Body of pancreas (tissue), 4 donors: Measurements from ENCODE around the gene PIGS. TPM values are rescaled to one million over a fixed set of nuclear protein-coding genes. Genes with fewer than 3 reads are reported as not detected.
A peak's percentile ranks its signal among the peaks of the same experiment; 100 is the strongest.

Experiments
- ATAC-seq: fragments of 150-250 bp; one replicate; pipeline ENCODE4 v1.9.1; 2016
- DNase-seq, 4 donors: peaks; one replicate each; pipeline ENCODE4 v3.0.0-alpha.2; 2019
- H3K27ac ChIP-seq, 4 donors: fragments of 200-600 bp; sonication (generic); 1 replicate in 3 of 4; 2 replicates in 1 of 4; pipeline versions ENCODE4 v1.5.1 to v1.6.1; 2016 to 2019; ENCODE audit warnings: mild to moderate bottlenecking in 1 of 4, mixed read lengths in 1 of 4, moderate library complexity in 1 of 4
- H3K27me3 ChIP-seq, 2 donors: fragments of 200-600 bp; sonication (generic); one replicate each; pipeline ENCODE4 v1.6.0; 2016; ENCODE audit warnings: mild to moderate bottlenecking in 1 of 2
- H3K36me3 ChIP-seq, 2 donors: fragments of 200-600 bp; sonication (generic); replicated peaks in 1 of 2; 2 replicates each; pipeline ENCODE4 v1.5.1; 2016; ENCODE audit warnings: low read depth in 2 of 2; ENCODE audit not compliant: insufficient read depth in 1 of 2
- H3K4me1 ChIP-seq: fragments of 200-600 bp; sonication (generic); one replicate; pipeline ENCODE4 v1.6.0; 2016
- H3K4me3 ChIP-seq, 2 donors: fragments of 200-600 bp; sonication (generic); 1 replicate in 1 of 2; 2 replicates in 1 of 2; pipeline ENCODE4 v1.5.1; 2016 to 2019
- H3K9me3 ChIP-seq, 3 donors: fragments of 200-600 bp; sonication (generic); 1 replicate in 2 of 3; 2 replicates in 1 of 3; pipeline ENCODE4 v1.5.1; 2016
- CTCF ChIP-seq, 7 experiments: fragments of 450-650 bp in 4 of 7; fragments of 200-600 bp in 3 of 7; sonication (generic) in 3 of 7; IDR thresholded peaks; one replicate each; pipeline ENCODE4 v1.5.1; 2016 to 2019; ENCODE audit warnings: antibody characterized with exemption in 7 of 7
- POLR2A ChIP-seq, 3 donors: fragments of 450-650 bp; IDR thresholded peaks; one replicate each; pipeline ENCODE4 v1.6.1; 2016; ENCODE audit warnings: antibody characterized with exemption in 3 of 3, mild to moderate bottlenecking in 2 of 3
- WGBS, 2 donors: methylation state at CpG; one replicate each; pipeline ENCODE4 v1.1.5; 2017; 5-methylcytosine and 5-hydroxymethylcytosine counted together
- intact Hi-C: fragments of 100-400 bp; cut with DNase I; formaldehyde crosslinking; loops from one replicate; pipeline ENCODE4 v1.15.1; 2023
- total RNA-seq, 2 donors: library from RNA; depleted of rRNA; stranded (reverse); fragments of >200 nt; gene quantifications; one replicate each; pipeline ENCODE4 v1.1.0, GENCODE V29; 2016

The PIGS gene
- total RNA-seq, 2 donors from 2014 or later: 11.7 to 12.2 TPM

- Histone ChIP-seq H3K9me3 (no peaks in the 10 kb centered on the region), H3K27ac (peak overlapping the region in 2 of 4 donors; percentile 48 to 58), H3K27me3 (no peaks in the 10 kb centered on the region), H3K4me1 (peaks cover 6% of the 10 kb centered on the region), H3K36me3 (peaks cover 0 to 8% of the 10 kb centered on the region in 2 donors), H3K4me3 (no peak overlapping the region)
- TF ChIP-seq CTCF (IDR thresholded peaks at IDR 0.05): no peak
- no peak for TF ChIP-seq POLR2A (IDR thresholded peaks at IDR 0.05)
- intact Hi-C loops: no loop called here
- 73 to 80% methylated on average over 3 of the region's 3 CpGs for WGBS, 2 donors
- ATAC-seq (peak; percentile 76), DNase-seq (peak in 1 of 4 donors; percentile 47)
Observed at GRCh38 chr17:28563475-28563874, 7.8 kb downstream of the PIGS start.

- 96 to 97% methylated on average over 3 of the region's 3 CpGs for WGBS, 2 donors
Observed at GRCh38 chr17:28555022-28555421, 16.3 kb downstream of the PIGS start.

GRCh38 chr17:28554565-28554964, 16.8 kb downstream of the PIGS start:
- Histone ChIP-seq H3K4me1 (peaks cover 28% of the 10 kb centered on the region), H3K36me3 (peaks cover 0 to 12% of the 10 kb centered on the region in 2 donors)

More at GRCh38 chr17:28555022-28555421, 16.3 kb downstream of the PIGS start:
- DNase-seq: no peak
- Histone ChIP-seq H3K27ac (no peak overlapping the region), H3K27me3 (no peaks in the 10 kb centered on the region), H3K4me1 (peaks cover 28% of the 10 kb centered on the region), H3K36me3 (peaks cover 0 to 16% of the 10 kb centered on the region in 2 donors), H3K4me3 (no peak overlapping the region), H3K9me3 (no peaks in the 10 kb centered on the region)
- no peak for ATAC-seq
- intact Hi-C loops: no loop called here
- TF ChIP-seq CTCF (IDR thresholded peaks at IDR 0.05) (no peak), POLR2A (IDR thresholded peaks at IDR 0.05) (no peak)

GRCh38 chr17:28553000-28553505, 18.3 kb downstream of the PIGS start:
- no peaks in the 10 kb centered on the region for H3K27me3 ChIP-seq
- intact Hi-C loops: no loop called here
- H3K27ac ChIP-seq: no peak overlapping the region
- DNase-seq (no peak), ATAC-seq (no peak)
- H3K4me1 ChIP-seq: peaks cover 31% of the 10 kb centered on the region
- no peak overlapping the region for H3K4me3 ChIP-seq
- peaks cover 0 to 12% of the 10 kb centered on the region in 2 donors for H3K36me3 ChIP-seq
- TF ChIP-seq CTCF (IDR thresholded peaks at IDR 0.05) (no peak), POLR2A (IDR thresholded peaks at IDR 0.05) (no peak)
- H3K9me3 ChIP-seq: no peaks in the 10 kb centered on the region
- WGBS, 2 donors: 85 to 89% methylated on average over 5 of the region's 5 CpGs

More at GRCh38 chr17:28554565-28554964, 16.8 kb downstream of the PIGS start:
- Histone ChIP-seq H3K27ac (no peak overlapping the region), H3K27me3 (no peaks in the 10 kb centered on the region), H3K9me3 (no peaks in the 10 kb centered on the region), H3K4me3 (no peak overlapping the region)
- 79 to 87% methylated on average over 6 of the region's 6 CpGs for WGBS, 2 donors
- intact Hi-C loops: no loop called here
- no peak for ATAC-seq
- no peak for DNase-seq
- TF ChIP-seq CTCF (IDR thresholded peaks at IDR 0.05): peak in 1 of 7 experiments; percentile 12
- TF ChIP-seq POLR2A (IDR thresholded peaks at IDR 0.05): no peak
